OCI-LY1 (cell line): ENCODE results near the gene KCNB1.

Experiments used
- H2AFZ ChIP-seq: fragments of 200-600 bp; sonication (generic), shearing (Covaris generic); 2 replicates; pipeline ENCODE4 v1.6.0; 2014; ENCODE audit warnings: antibody characterized with exemption, mild to moderate bottlenecking, low read length
- H3F3A ChIP-seq: fragments of 200-600 bp; sonication (generic), shearing (Covaris generic); 2 replicates; pipeline ENCODE4 v1.6.0; 2014; ENCODE audit warnings: mild to moderate bottlenecking, antibody characterized with exemption, low read length, moderate library complexity; ENCODE audit not compliant: insufficient read depth
- H3K27ac ChIP-seq: fragments of 200-600 bp; sonication (generic); 2 replicates; pipeline ENCODE4 v1.5.1; 2014; ENCODE audit warnings: low read length, mixed run types, mild to moderate bottlenecking, low read depth; ENCODE audit not compliant: poor library complexity, severe bottlenecking
- H3K27me3 ChIP-seq: fragments of 200-600 bp; sonication (generic); 2 replicates; pipeline ENCODE4 v1.6.0; 2014; ENCODE audit warnings: antibody characterized with exemption, mild to moderate bottlenecking, low read length, moderate library complexity; ENCODE audit not compliant: insufficient read depth
- H3K36me3 ChIP-seq: fragments of 200-600 bp; sonication (generic); 2 replicates; pipeline ENCODE4 v1.6.1; 2014; ENCODE audit warnings: mild to moderate bottlenecking, antibody characterized with exemption, low read length, moderate library complexity, mixed read lengths; ENCODE audit not compliant: insufficient read depth
- H3K4me1 ChIP-seq: fragments of 200-600 bp; sonication (generic); 2 replicates; pipeline ENCODE4 v1.5.1; 2014; ENCODE audit warnings: mild to moderate bottlenecking, low read length, moderate library complexity; ENCODE audit not compliant: insufficient read depth, severe bottlenecking
- H3K4me2 ChIP-seq: fragments of 200-600 bp; sonication (generic), shearing (Covaris generic); 2 replicates; pipeline ENCODE4 v1.6.1; 2014; ENCODE audit warnings: low read length
- H3K4me3 ChIP-seq: fragments of 200-600 bp; sonication (generic); 2 replicates; pipeline ENCODE4 v1.5.1; 2014; ENCODE audit warnings: low read length, low read depth, mild to moderate bottlenecking, mixed read lengths; ENCODE audit not compliant: poor library complexity, severe bottlenecking
- H3K79me2 ChIP-seq: fragments of 200-600 bp; shearing (Covaris generic); 2 replicates; pipeline ENCODE4 v1.6.1; 2016; ENCODE audit warnings: mixed run types, low read length, mixed read lengths; ENCODE audit not compliant: insufficient read depth
- H3K9ac ChIP-seq: fragments of 200-600 bp; sonication (generic), shearing (Covaris generic); 2 replicates; pipeline ENCODE4 v1.6.1; 2014; ENCODE audit warnings: mild to moderate bottlenecking, low read length, mixed read lengths
- H3K9me2 ChIP-seq: fragments of 200-600 bp; sonication (generic), shearing (Covaris generic); 2 replicates; pipeline ENCODE4 v1.6.1; 2014; ENCODE audit warnings: low read depth, mild to moderate bottlenecking, low read length, mixed read lengths
- H3K9me3 ChIP-seq: fragments of 200-600 bp; shearing (Covaris generic); 2 replicates; pipeline ENCODE4 v1.6.1; 2014; ENCODE audit warnings: low read length, mixed read lengths
- H4K20me1 ChIP-seq: fragments of 200-600 bp; sonication (generic), shearing (Covaris generic); 2 replicates; pipeline ENCODE4 v1.6.0; 2016; ENCODE audit warnings: mild to moderate bottlenecking, low read length; ENCODE audit not compliant: insufficient read depth
- EZH2 ChIP-seq: fragments of 200-600 bp; sonication (generic), shearing (Covaris generic); IDR thresholded peaks from 2 replicates; pipeline ENCODE4 v1.8.0; 2017; ENCODE audit warnings: borderline replicate concordance, mixed run types, mild to moderate bottlenecking, antibody characterized with exemption, low read length, moderate library complexity, mixed read lengths
- TF ChIP-seq, protein P1 (sequence below): fragments of 200-600 bp; sonication (generic), shearing (Covaris generic); IDR thresholded peaks from 2 replicates; pipeline ENCODE4 v1.5.1; 2017; ENCODE audit warnings: mild to moderate bottlenecking, antibody characterized with exemption, low read length, moderate library complexity, mixed read lengths

KCNB1 gene

DNA sequence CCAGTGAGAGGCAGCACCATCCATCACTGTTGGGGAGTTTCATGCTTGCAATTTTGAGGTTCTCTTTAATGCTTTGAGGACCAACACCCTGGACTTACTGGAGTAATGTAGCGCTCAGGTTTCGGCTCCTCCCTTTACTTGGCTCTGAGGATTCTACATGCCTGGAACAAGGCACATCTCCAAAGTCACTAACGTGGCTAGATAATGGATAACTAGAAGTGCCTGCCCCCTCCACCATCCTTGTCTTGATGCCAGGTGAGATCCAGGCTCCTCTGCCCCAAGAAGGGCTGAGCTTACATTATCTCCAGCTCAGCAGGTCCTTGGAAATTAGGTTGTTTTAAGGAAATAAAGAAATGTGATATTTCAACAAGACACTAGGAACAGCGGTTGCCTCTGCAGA, 129.1 kb downstream of the KCNB1 start:
- Histone ChIP-seq H3K9me2 (no peaks in the 10 kb centered on the region), H3F3A (no peaks in the 10 kb centered on the region), H3K4me3 (no peak overlapping the region), H3K27me3 (0 out of 2 replicates have a peak, but pooled peaks cover 6% of the 10 kb centered on the region), H3K79me2 (no peaks in the 10 kb centered on the region), H3K4me1 (no peaks in the 10 kb centered on the region), H3K36me3 (no peaks in the 10 kb centered on the region), H3K27ac (no peak overlapping the region), H3K4me2 (no peak overlapping the region), H4K20me1 (no peaks in the 10 kb centered on the region), H3K9ac (no peak overlapping the region), H3K9me3 (no peaks in the 10 kb centered on the region), H2AFZ (no peak overlapping the region)
- no peak for TF ChIP-seq EZH2
- TF ChIP-seq, protein P1, sequence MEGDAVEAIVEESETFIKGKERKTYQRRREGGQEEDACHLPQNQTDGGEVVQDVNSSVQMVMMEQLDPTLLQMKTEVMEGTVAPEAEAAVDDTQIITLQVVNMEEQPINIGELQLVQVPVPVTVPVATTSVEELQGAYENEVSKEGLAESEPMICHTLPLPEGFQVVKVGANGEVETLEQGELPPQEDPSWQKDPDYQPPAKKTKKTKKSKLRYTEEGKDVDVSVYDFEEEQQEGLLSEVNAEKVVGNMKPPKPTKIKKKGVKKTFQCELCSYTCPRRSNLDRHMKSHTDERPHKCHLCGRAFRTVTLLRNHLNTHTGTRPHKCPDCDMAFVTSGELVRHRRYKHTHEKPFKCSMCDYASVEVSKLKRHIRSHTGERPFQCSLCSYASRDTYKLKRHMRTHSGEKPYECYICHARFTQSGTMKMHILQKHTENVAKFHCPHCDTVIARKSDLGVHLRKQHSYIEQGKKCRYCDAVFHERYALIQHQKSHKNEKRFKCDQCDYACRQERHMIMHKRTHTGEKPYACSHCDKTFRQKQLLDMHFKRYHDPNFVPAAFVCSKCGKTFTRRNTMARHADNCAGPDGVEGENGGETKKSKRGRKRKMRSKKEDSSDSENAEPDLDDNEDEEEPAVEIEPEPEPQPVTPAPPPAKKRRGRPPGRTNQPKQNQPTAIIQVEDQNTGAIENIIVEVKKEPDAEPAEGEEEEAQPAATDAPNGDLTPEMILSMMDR: no peak

DNA sequence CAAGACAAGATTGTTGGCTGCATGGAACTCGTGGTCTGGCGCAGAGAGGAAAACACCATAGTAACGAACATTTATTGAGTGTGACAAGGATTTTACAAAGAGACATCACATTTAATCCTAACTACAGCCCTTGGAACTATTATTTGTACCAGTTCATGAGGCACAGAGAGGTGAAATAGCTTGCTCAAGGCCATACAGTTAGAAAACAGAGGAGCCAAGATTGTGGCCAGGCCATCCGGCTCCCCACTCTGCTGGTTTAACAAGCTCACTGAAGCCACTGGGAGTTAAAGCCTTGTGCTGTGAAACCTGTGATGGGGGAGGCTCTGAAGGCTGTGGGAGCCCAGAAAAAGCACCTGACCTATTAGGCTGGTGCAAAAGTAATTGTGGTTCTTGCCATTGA, 129.7 kb downstream of the KCNB1 start:
- H3K4me2 ChIP-seq: no peak overlapping the region
- H3K9me3 ChIP-seq: no peaks in the 10 kb centered on the region
- TF ChIP-seq, protein P1: no peak
- no peak for TF ChIP-seq EZH2
- H3K27ac ChIP-seq: no peak overlapping the region
- no peaks in the 10 kb centered on the region for H3K9me2 ChIP-seq
- no peaks in the 10 kb centered on the region for H3K36me3 ChIP-seq
- no peak overlapping the region for H3K4me3 ChIP-seq
- H3K79me2 ChIP-seq: no peaks in the 10 kb centered on the region
- no peaks in the 10 kb centered on the region for H3F3A ChIP-seq
- H3K27me3 ChIP-seq: 0 out of 2 replicates have a peak, but pooled peaks cover 6% of the 10 kb centered on the region
- H2AFZ ChIP-seq: no peak overlapping the region
- H4K20me1 ChIP-seq: no peaks in the 10 kb centered on the region
- no peaks in the 10 kb centered on the region for H3K4me1 ChIP-seq
- no peak overlapping the region for H3K9ac ChIP-seq

DNA sequence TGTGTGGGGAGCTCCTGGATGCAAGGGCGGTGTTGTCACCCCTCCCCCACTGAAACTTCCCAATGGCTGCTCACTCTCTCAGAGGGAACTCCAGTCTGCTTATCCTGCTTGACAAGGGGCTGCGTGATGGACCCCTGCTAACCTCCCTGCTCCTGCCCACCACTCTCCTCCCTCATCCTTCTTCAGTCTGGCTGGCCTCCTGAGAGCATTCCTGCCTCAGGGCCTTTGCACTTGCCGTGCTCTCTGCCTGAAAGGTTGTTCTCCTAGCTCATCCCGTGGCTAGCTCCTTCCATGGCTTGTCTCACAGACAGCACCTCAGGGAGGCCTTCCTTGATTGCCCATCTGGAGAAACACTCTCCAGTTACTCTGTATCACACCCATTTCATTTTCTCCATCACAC, 130.7 kb downstream of the KCNB1 start:
- Histone ChIP-seq H3K36me3 (no peaks in the 10 kb centered on the region), H3K27ac (no peak overlapping the region), H3K4me2 (no peak overlapping the region), H3K27me3 (0 out of 2 replicates have a peak, but pooled peaks cover 6% of the 10 kb centered on the region), H3K9ac (no peak overlapping the region), H3K9me2 (no peaks in the 10 kb centered on the region), H3K9me3 (no peaks in the 10 kb centered on the region), H3F3A (no peaks in the 10 kb centered on the region), H3K4me1 (no peaks in the 10 kb centered on the region), H3K79me2 (no peaks in the 10 kb centered on the region), H2AFZ (no peak overlapping the region), H4K20me1 (no peaks in the 10 kb centered on the region), H3K4me3 (no peak overlapping the region)
- TF ChIP-seq EZH2: no peak
- TF ChIP-seq, protein P1: no peak
